CD4-positive, alpha-beta T cell treated with Interleukin-17A for 1 hour (primary cell): ENCODE measurements around the gene STAU1.
"Not testable (repeated sequence)": the region's sequence is repeated elsewhere in the genome, so short reads cannot be mapped to it uniquely, and the experiment has no call there.

ENCODE experiments used
- DNase-seq: peaks from one replicate; pipeline ENCODE4 v3.0.0-alpha.2; 2020

STAU1 gene

GRCh38 chr20:49112596-49113274 is 75.4 kb downstream of the STAU1 start:
- no peak for DNase-seq

- DNase-seq, result no peak
Measured at GRCh38 chr20:49110767-49111694, 77.1 kb downstream of the STAU1 start.

GRCh38 chr20:49106328-49106727 is 81.8 kb downstream of the STAU1 start:
- no peak for DNase-seq

GRCh38 chr20:49104979-49105547 is 83.1 kb downstream of the STAU1 start:
- not testable (repeated sequence) for DNase-seq

- DNase-seq, result no peak
Measured at GRCh38 chr20:49104365-49104648, 83.8 kb downstream of the STAU1 start.

- no peak for DNase-seq
Measured at GRCh38 chr20:49103647-49104364, 84.3 kb downstream of the STAU1 start.

- DNase-seq, result no peak
Measured at GRCh38 chr20:49103019-49103418, 85.1 kb downstream of the STAU1 start.

- no peak for DNase-seq
Measured at GRCh38 chr20:49100972-49101371, 87.2 kb downstream of the STAU1 start.

- DNase-seq, result not testable (repeated sequence)
Measured at GRCh38 chr20:49100292-49100691, 87.8 kb downstream of the STAU1 start.

- DNase-seq, result no peak
Measured at GRCh38 chr20:49099011-49099410, 89.1 kb downstream of the STAU1 start.

GRCh38 chr20:49098136-49098535 is 90.0 kb downstream of the STAU1 start:
- DNase-seq, result no peak

GRCh38 chr20:49097159-49097558 is 91.0 kb downstream of the STAU1 start:
- no peak for DNase-seq

GRCh38 chr20:49096203-49096730 is 91.9 kb downstream of the STAU1 start:
- no peak for DNase-seq

GRCh38 chr20:49091762-49092161 is 96.4 kb downstream of the STAU1 start:
- DNase-seq, result no peak

- no peak for DNase-seq
Measured at GRCh38 chr20:49091104-49091503, 97.0 kb downstream of the STAU1 start.

GRCh38 chr20:49082295-49082694 is 105.8 kb downstream of the STAU1 start:
- DNase-seq, result not testable (repeated sequence)

- DNase-seq, result no peak
Measured at GRCh38 chr20:49078310-49078709, 109.8 kb downstream of the STAU1 start.

- DNase-seq, result no peak
Measured at GRCh38 chr20:49074521-49074920, 113.6 kb downstream of the STAU1 start.
